ENCODE measurements around the gene C11orf97.

DNA sequence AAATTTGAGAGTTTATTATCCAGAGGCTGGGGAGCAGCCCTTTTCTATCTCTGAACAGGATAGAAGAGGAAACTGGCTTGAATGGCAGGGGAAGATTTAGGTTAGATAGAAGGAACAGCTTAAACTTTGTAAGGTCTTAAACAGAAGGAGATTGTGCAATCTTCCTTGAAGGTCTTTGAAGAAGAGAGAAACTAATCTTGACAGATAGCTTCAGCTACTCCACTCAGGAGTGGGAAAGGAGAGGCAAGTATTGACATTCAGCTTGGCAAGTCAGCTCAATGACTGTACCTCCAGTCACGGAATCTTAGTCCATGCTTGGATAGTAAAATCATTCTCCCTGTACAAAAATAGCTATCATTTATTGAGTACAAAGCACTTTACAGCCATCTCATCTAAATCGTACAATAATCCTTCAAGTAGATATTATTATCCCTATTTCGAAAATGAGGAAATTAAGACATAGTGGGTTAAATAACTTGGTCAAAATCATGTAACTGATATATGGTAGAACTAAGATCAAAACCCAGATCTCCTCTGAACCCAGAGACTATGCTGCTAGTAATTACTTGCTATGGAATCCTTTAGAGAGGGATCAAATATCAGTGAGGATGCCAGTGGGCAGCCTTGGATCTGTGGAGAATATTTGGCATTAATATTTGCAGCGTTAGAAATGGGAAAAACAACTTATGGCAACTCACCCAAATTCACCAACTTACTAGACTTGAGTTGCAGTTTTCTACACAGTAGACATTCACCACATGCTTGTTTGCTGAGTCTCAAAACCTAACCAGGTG lies 14.6 kb downstream of the C11orf97 start:
- TF ChIP-seq, protein P1, sequence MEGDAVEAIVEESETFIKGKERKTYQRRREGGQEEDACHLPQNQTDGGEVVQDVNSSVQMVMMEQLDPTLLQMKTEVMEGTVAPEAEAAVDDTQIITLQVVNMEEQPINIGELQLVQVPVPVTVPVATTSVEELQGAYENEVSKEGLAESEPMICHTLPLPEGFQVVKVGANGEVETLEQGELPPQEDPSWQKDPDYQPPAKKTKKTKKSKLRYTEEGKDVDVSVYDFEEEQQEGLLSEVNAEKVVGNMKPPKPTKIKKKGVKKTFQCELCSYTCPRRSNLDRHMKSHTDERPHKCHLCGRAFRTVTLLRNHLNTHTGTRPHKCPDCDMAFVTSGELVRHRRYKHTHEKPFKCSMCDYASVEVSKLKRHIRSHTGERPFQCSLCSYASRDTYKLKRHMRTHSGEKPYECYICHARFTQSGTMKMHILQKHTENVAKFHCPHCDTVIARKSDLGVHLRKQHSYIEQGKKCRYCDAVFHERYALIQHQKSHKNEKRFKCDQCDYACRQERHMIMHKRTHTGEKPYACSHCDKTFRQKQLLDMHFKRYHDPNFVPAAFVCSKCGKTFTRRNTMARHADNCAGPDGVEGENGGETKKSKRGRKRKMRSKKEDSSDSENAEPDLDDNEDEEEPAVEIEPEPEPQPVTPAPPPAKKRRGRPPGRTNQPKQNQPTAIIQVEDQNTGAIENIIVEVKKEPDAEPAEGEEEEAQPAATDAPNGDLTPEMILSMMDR (IDR thresholded peaks at IDR 0.05): no peak
- no peak for TF ChIP-seq POLR2A (IDR thresholded peaks at IDR 0.05)

All from lower leg skin (tissue), 3 donors.